Panc1 (cell line): Measurements from ENCODE around the gene SKIC2.
A peak's percentile ranks its signal among the peaks of the same experiment; 100 is the strongest.

Experiments
- POLR2AphosphoS5 ChIP-seq: IDR thresholded peaks from 2 replicates; pipeline ENCODE4 v1.6.1; 2012; ENCODE audit warnings: mild to moderate bottlenecking, low read depth, low read length, moderate library complexity
- TF ChIP-seq, protein P1 (sequence below): fragments of 450-650 bp; IDR thresholded peaks from 2 replicates; pipeline ENCODE4 v1.5.1; 2017; ENCODE audit warnings: mild to moderate bottlenecking
- TF ChIP-seq, protein P2 (sequence below), 2 experiments: IDR thresholded peaks; 2 replicates each; pipeline ENCODE4 v1.6.1; 2011 to 2012; ENCODE audit warnings: low read depth in 2 of 2, control low read depth in 1 of 2, low read length in 1 of 2, mild to moderate bottlenecking in 1 of 2, moderate library complexity in 1 of 2; ENCODE audit not compliant: insufficient read depth in 1 of 2

- TF ChIP-seq, protein P1, sequence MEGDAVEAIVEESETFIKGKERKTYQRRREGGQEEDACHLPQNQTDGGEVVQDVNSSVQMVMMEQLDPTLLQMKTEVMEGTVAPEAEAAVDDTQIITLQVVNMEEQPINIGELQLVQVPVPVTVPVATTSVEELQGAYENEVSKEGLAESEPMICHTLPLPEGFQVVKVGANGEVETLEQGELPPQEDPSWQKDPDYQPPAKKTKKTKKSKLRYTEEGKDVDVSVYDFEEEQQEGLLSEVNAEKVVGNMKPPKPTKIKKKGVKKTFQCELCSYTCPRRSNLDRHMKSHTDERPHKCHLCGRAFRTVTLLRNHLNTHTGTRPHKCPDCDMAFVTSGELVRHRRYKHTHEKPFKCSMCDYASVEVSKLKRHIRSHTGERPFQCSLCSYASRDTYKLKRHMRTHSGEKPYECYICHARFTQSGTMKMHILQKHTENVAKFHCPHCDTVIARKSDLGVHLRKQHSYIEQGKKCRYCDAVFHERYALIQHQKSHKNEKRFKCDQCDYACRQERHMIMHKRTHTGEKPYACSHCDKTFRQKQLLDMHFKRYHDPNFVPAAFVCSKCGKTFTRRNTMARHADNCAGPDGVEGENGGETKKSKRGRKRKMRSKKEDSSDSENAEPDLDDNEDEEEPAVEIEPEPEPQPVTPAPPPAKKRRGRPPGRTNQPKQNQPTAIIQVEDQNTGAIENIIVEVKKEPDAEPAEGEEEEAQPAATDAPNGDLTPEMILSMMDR: no peak
- TF ChIP-seq POLR2AphosphoS5: peak; percentile 93
- TF ChIP-seq, protein P2, sequence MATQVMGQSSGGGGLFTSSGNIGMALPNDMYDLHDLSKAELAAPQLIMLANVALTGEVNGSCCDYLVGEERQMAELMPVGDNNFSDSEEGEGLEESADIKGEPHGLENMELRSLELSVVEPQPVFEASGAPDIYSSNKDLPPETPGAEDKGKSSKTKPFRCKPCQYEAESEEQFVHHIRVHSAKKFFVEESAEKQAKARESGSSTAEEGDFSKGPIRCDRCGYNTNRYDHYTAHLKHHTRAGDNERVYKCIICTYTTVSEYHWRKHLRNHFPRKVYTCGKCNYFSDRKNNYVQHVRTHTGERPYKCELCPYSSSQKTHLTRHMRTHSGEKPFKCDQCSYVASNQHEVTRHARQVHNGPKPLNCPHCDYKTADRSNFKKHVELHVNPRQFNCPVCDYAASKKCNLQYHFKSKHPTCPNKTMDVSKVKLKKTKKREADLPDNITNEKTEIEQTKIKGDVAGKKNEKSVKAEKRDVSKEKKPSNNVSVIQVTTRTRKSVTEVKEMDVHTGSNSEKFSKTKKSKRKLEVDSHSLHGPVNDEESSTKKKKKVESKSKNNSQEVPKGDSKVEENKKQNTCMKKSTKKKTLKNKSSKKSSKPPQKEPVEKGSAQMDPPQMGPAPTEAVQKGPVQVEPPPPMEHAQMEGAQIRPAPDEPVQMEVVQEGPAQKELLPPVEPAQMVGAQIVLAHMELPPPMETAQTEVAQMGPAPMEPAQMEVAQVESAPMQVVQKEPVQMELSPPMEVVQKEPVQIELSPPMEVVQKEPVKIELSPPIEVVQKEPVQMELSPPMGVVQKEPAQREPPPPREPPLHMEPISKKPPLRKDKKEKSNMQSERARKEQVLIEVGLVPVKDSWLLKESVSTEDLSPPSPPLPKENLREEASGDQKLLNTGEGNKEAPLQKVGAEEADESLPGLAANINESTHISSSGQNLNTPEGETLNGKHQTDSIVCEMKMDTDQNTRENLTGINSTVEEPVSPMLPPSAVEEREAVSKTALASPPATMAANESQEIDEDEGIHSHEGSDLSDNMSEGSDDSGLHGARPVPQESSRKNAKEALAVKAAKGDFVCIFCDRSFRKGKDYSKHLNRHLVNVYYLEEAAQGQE (IDR thresholded peaks at IDR 0.05; ENCODE audit: insufficient read depth in 1 of 2, low read depth in 2 of 2, low read length in 1 of 2): peak in 1 of 2 experiments; percentile 48; a peak in 1 of 4 replicates
These were observed at the start of gene SKIC2, which contains the start of gene NELFE for GRCh38 chr6:31958741-31959739.
